Gastrocnemius medialis (tissue), 4 donors: ENCODE measurements around the gene NCAPD3. TPM values are rescaled to one million over a fixed set of nuclear protein-coding genes. Genes with fewer than 3 reads are reported as not detected.

Experiments used
- ATAC-seq, 2 donors: fragments of 150-250 bp; one replicate each; pipeline ENCODE4 v1.9.1; 2016
- DNase-seq, 2 donors: peaks; one replicate each; pipeline ENCODE4 v3.0.0-alpha.2; 2019
- H3K27ac ChIP-seq, 4 donors: fragments of 200-600 bp; sonication (generic); 1 replicate in 1 of 4; 2 replicates in 3 of 4; pipeline ENCODE4 v1.5.1; 2016 to 2018; ENCODE audit warnings: mild to moderate bottlenecking in 2 of 4, moderate library complexity in 1 of 4
- H3K27me3 ChIP-seq, 3 donors: fragments of 200-600 bp; sonication (generic) in 2 of 3; 1 replicate in 1 of 3; 2 replicates in 2 of 3; pipeline versions ENCODE4 v1.5.1 to v1.6.0; 2016 to 2019; ENCODE audit warnings: mild to moderate bottlenecking in 1 of 3, moderate library complexity in 1 of 3
- H3K36me3 ChIP-seq, 2 donors: fragments of 200-600 bp; sonication (generic) in 1 of 2; one replicate each; pipeline ENCODE4 v1.5.1; 2017 to 2018
- H3K4me1 ChIP-seq, 2 donors: fragments of 200-600 bp; sonication (generic) in 1 of 2; one replicate each; pipeline ENCODE4 v1.5.1; 2016 to 2017; ENCODE audit warnings: mild to moderate bottlenecking in 2 of 2
- H3K4me3 ChIP-seq, 4 donors: fragments of 200-600 bp; sonication (generic) in 3 of 4; 1 replicate in 1 of 4; 2 replicates in 3 of 4; pipeline ENCODE4 v1.5.1; 2016 to 2019; ENCODE audit warnings: mild to moderate bottlenecking in 2 of 4
- H3K9me3 ChIP-seq, 3 donors: fragments of 200-600 bp; sonication (generic) in 2 of 3; 1 replicate in 1 of 3; 2 replicates in 2 of 3; pipeline ENCODE4 v1.5.1; 2016 to 2019
- CTCF ChIP-seq, 5 experiments: fragments of 450-650 bp in 3 of 5; fragments of 200-600 bp in 2 of 5; sonication (generic) in 2 of 5; IDR thresholded peaks in 4 of 5; conservative IDR thresholded peaks in 1 of 5; 1 replicate in 4 of 5; 2 replicates in 1 of 5; pipeline ENCODE4 v1.5.1; 2016 to 2019; ENCODE audit warnings: antibody characterized with exemption in 5 of 5, mild to moderate bottlenecking in 3 of 5, moderate library complexity in 3 of 5
- POLR2A ChIP-seq, 2 donors: fragments of 450-650 bp; IDR thresholded peaks; one replicate each; pipeline ENCODE4 v1.6.1; 2017; ENCODE audit warnings: antibody characterized with exemption in 2 of 2, mild to moderate bottlenecking in 2 of 2, moderate library complexity in 2 of 2
- in situ Hi-C, 4 donors: fragments of 200-750 bp; cut with MboI; loops; one replicate each; pipeline versions ENCODE4 v1.15.0 to v1.8.0; 2017; ENCODE audit warnings: low sequenced_read_pairs in 4 of 4
- intact Hi-C: fragments of 100-400 bp; cut with DNase I; formaldehyde crosslinking; loops from one replicate; pipeline ENCODE4 v1.15.1; 2023; ENCODE audit warnings: low total_unique reads
- total RNA-seq, 4 donors: library from RNA; depleted of rRNA; stranded (reverse); fragments of >200 nt; gene quantifications; one replicate each; pipeline versions ENCODE4 v1.1.0 to v1.2.3, GENCODE V29; 2016

Gene NCAPD3
- total RNA-seq, 4 donors from 2014 or later, result 3.6 to 6.7 (median 4.5) TPM

- intact Hi-C loops, result no loop called here
- H3K4me1 ChIP-seq, result no peaks in the 10 kb centered on the region
- ATAC-seq (no peak), DNase-seq (no peak)
- H3K4me3 ChIP-seq, result no peak overlapping the region
- in situ Hi-C loops, result no loop called here
- peaks cover 0 to 85% of the 10 kb centered on the region in 2 donors for H3K36me3 ChIP-seq
- no peaks in the 10 kb centered on the region for H3K9me3 ChIP-seq
- H3K27ac ChIP-seq, result no peak overlapping the region
- no peaks in the 10 kb centered on the region for H3K27me3 ChIP-seq
- TF ChIP-seq CTCF (IDR thresholded peaks at IDR 0.05 in 4 of 5, conservative IDR thresholded peaks at IDR 0.05 in 1 of 5), result no peak
- no peak for TF ChIP-seq POLR2A (IDR thresholded peaks at IDR 0.05)
Measured at GRCh38 chr11:134242376-134242775, 18.6 kb upstream of the NCAPD3 start.

GRCh38 chr11:134240592-134240991 lies 16.8 kb upstream of the NCAPD3 start:
- H3K4me1 ChIP-seq, result no peaks in the 10 kb centered on the region
- in situ Hi-C loops, result no loop called here
- DNase-seq (no peak), ATAC-seq (no peak)
- peaks cover 0 to 77% of the 10 kb centered on the region in 2 donors for H3K36me3 ChIP-seq
- H3K4me3 ChIP-seq, result no peak overlapping the region
- no peak for TF ChIP-seq POLR2A (IDR thresholded peaks at IDR 0.05)
- intact Hi-C loops, result no loop called here
- H3K27me3 ChIP-seq, result no peaks in the 10 kb centered on the region
- H3K27ac ChIP-seq, result no peak overlapping the region
- H3K9me3 ChIP-seq, result no peaks in the 10 kb centered on the region

GRCh38 chr11:134238956-134239355 lies 15.2 kb upstream of the NCAPD3 start:
- H3K27ac ChIP-seq, result no peak overlapping the region
- no peak for TF ChIP-seq POLR2A (IDR thresholded peaks at IDR 0.05)
- TF ChIP-seq CTCF (IDR thresholded peaks at IDR 0.05 in 4 of 5, conservative IDR thresholded peaks at IDR 0.05 in 1 of 5), result no peak
- DNase-seq, result no peak
- no peak overlapping the region for H3K4me3 ChIP-seq
- no peaks in the 10 kb centered on the region for H3K4me1 ChIP-seq
- intact Hi-C loops (no loop called here), in situ Hi-C loops (no loop called here)
- no peaks in the 10 kb centered on the region for H3K27me3 ChIP-seq
- no peaks in the 10 kb centered on the region for H3K9me3 ChIP-seq
- no peak for ATAC-seq
- H3K36me3 ChIP-seq, result peaks cover 0 to 64% of the 10 kb centered on the region in 2 donors

DNA sequence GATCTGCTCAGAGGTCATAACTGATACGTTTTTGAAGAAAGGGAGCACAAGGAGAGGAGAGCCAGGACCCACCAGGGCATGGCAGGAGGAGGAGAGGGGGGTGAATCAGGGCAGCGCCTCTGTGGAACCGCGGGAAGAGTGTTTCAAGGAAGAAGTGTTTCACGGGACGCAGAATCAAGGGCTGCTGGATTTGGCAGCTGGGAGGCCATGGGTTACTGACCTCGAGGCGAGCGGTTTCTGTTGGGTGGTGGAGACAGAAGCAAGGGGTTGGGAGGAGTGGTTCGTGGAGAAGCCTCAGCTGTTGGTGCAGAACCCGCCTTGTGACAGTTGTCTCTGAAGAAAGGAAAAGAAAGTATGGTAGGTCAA lies 13.8 kb upstream of the NCAPD3 start:
- H3K36me3 ChIP-seq, result peaks cover 0 to 50% of the 10 kb centered on the region in 2 donors
- H3K27ac ChIP-seq, result no peak overlapping the region
- intact Hi-C loops, result no loop called here
- no peak for TF ChIP-seq CTCF (IDR thresholded peaks at IDR 0.05 in 4 of 5, conservative IDR thresholded peaks at IDR 0.05 in 1 of 5)
- no peak for TF ChIP-seq POLR2A (IDR thresholded peaks at IDR 0.05)
- H3K27me3 ChIP-seq, result no peaks in the 10 kb centered on the region
- ATAC-seq, result no peak
- in situ Hi-C loops, result no loop called here
- no peak for DNase-seq
- H3K4me3 ChIP-seq, result no peak overlapping the region
- no peaks in the 10 kb centered on the region for H3K9me3 ChIP-seq
- H3K4me1 ChIP-seq, result no peaks in the 10 kb centered on the region

- Histone ChIP-seq H3K27ac (no peak overlapping the region), H3K4me3 (no peak overlapping the region), H3K4me1 (no peaks in the 10 kb centered on the region), H3K9me3 (no peaks in the 10 kb centered on the region), H3K36me3 (peaks cover 0 to 44% of the 10 kb centered on the region in 2 donors), H3K27me3 (no peaks in the 10 kb centered on the region)
- TF ChIP-seq CTCF (IDR thresholded peaks at IDR 0.05 in 4 of 5, conservative IDR thresholded peaks at IDR 0.05 in 1 of 5), result no peak
- no peak for TF ChIP-seq POLR2A (IDR thresholded peaks at IDR 0.05)
- no peak for ATAC-seq
- DNase-seq, result no peak
- in situ Hi-C loops (no loop called here), intact Hi-C loops (no loop called here)
Measured at GRCh38 chr11:134236834-134237556, 13.2 kb upstream of the NCAPD3 start.
